Skeletal muscle cell (primary cell): ENCODE results near the gene CCDC159.
"Not testable (repeated sequence)": the region's sequence is repeated elsewhere in the genome, so short reads cannot be mapped to it uniquely, and the experiment has no call there.

Experiments
- DNase-seq: peaks from one replicate; pipeline ENCODE4 v3.0.0-alpha.2; 2010; ENCODE audit warnings: low read depth
- H3K4me3 ChIP-seq: 2 replicates; pipeline ENCODE4 v1.5.1; 2011; ENCODE audit warnings: low read depth, mild to moderate bottlenecking, control low read depth, low read length, moderate library complexity

Gene CCDC159, protein sequence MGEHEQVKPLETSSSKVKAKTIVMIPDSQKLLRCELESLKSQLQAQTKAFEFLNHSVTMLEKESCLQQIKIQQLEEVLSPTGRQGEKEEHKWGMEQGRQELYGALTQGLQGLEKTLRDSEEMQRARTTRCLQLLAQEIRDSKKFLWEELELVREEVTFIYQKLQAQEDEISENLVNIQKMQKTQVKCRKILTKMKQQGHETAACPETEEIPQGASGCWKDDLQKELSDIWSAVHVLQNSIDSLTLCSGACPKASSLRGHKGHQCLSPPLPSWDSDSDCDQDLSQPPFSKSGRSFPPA

DNA sequence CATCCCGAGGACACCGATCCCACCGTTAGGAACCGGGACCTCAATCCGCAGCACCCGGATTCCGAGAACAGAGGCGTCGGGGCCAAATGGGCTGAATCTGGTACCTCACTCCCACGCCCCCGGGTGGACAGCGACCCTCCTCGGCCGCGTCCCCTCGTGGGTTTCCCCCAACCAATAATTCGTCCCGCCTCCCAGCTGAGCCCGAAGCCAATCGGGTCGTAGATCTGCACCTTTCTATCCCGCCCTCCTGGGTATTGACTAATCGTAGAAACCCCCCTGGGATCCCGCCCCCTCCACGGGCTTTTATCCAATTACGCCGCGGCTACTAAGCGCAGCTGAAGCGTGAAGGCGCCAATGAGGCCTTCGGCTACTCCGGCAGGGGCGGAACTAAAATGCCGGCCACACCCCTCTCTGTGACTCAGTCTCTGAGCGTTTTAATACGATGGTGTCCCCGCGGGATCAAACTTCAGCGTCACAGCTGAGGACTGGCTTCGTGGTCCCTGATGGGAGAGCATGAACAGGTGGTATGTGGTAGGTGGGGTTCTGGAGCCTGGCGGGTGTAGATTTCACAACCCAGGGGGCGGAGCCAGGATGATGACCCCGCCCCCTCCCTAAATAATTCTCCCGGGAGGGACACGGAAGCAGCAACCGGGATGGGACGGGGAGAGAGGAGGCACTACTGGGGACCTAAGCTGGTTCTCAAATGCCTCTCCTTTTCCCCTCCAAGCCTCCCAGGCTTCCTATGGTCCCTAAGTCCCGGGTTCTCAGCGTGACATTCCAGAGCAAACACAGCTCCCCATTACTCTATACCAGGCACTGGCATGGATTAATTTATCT is at the start of gene CCDC159, which contains the start of gene TMEM205:
Gene CCDC159, plus strand, starts transcription at position 416 of the 837 bp plus-strand sequence. Its CDS starts 88 bp downstream, at position 504.
Gene TMEM205, minus strand, starts transcription at position 165 of the 837 bp plus-strand sequence. CDS start 649 bp downstream, outside the sequence.
- peak; percentile 96 for DNase-seq
- peak within 1 kb of the TSS; percentile 67 for H3K4me3 ChIP-seq

DNA sequence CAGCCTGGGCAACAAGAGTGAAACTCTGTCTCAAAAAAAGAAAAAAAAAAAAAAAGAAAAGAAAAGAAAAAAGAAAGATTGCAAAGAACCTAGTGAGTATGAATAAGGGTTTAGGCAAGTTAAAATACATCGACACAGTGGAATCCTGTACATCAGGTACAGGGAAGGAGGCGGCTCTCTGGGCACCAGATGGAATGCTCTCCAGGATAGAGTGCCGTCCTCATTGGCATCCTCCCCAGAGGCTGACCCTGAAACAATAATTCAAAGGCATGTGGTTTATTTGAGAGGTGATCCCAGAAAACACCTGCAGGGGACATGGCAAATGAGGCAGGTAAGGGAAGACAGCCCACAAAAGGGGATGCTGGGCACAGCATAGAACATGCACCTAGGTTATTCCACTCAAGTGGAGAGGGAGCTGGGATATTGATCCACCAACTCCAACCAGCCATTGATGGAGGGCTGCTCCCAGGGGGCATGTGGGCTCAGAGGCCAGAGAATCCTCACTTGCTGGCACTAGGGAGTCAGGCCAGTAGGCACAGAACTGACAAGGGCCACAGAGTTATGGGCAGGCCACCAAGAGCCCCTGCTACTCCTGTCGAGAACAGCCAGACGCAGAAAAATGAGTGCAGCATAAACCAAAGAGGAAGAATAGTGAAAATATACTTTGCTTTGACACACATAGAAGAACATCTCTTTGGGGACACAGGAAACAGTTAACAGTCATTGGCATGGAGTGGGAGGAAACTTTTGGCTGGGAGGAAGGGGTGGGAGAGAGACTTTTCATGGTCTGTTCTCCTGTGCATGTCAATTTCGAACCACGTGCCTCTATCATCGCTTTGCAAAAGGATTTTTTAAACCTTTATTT is 46.1 kb upstream of the CCDC159 start:
- DNase-seq = no peak
- H3K4me3 ChIP-seq = no peak overlapping the region

DNA sequence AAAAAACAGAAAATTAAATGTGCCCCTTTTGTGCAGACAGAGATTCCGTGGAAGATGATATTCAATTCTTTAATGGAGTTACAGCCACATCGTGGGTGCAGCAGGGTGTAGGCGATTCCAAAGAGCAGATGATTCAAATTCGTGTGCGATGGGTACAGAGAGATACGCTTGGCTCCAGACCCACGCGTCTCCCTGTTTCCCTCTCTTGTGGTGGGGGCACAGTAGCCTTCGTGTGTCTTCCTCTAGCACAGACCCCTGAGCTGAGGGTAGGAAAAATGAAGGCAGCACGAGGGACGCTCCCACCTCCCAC is 45.6 kb upstream of the CCDC159 start:
- DNase-seq = no peak
- no peak overlapping the region for H3K4me3 ChIP-seq

DNA sequence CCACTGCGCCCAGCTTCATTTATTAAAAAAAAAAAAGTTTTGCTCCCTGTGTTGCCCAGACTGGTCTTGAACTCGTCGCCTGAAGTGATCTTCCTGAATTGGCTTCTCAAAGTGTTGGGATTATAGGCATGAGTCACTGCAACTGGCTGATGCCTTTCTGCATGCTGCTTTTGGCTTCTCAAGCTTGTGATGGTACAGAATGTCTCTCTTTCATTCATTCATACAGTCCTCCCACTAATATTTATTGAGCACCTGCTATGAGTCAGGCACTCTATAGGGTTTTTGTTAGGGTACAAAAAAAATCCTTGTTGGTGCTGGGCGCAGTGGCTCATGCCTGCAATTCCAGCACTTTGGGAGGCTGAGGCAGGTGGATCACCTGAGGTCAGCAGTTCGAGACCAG is 41.4 kb upstream of the CCDC159 start:
- no peak for DNase-seq
- no peak overlapping the region for H3K4me3 ChIP-seq

DNA sequence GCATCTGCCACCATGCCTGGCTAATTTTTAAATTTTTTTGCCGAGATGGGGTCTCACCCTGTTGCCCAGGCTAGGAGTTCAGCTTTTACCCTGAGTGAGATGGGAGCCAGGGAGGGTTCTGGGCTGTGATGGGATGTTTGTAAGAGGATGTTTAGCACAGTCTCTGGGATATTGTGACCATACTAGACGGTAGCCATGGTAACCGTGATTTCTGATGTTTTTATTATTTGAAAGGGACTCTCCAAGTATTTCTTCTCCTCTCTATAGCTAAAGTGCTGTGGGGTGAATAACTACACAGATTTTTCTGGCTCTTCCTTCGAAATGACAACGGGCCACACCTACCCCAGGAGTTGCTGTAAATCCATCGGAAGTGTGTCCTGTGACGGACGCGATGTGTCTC is 40.0 kb upstream of the CCDC159 start:
- H3K4me3 ChIP-seq = no peak overlapping the region
- DNase-seq = no peak

DNA sequence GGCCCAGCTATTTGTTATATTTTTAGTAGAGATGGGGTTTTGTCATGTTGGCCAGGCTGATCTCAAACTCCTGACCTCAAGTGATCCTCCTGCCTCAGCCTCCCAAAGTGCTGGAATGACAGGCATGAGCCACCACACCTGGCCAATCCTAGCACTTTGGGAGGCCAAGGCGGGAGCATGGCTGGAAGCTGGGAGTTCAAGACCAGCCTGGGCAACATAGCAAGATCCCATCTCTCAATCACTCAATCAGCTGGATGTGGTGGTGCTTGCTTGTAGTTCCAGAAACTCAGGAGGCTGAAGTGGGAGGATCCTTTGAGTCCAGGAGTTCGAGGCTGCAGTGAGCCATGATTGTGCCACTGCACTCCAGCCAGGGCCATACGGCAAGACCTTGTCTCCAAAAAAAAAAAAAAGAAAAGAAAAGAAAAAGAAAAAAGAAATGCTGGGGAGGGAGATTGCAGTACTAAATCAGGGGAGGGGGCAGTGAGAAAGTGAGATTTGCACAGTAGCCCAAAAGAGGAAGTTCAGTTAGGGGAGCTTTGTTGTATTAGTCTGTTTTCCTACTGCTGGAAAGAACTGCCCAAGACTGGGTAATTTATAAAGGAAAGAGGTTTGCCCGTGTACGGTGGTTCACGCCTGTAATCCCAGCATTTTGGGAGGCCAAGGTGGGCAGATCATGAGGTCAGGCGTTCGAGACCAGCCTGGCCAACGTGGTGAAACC is 25.9 kb upstream of the CCDC159 start:
- H3K4me3 ChIP-seq, DNase-seq: not testable (repeated sequence)

DNA sequence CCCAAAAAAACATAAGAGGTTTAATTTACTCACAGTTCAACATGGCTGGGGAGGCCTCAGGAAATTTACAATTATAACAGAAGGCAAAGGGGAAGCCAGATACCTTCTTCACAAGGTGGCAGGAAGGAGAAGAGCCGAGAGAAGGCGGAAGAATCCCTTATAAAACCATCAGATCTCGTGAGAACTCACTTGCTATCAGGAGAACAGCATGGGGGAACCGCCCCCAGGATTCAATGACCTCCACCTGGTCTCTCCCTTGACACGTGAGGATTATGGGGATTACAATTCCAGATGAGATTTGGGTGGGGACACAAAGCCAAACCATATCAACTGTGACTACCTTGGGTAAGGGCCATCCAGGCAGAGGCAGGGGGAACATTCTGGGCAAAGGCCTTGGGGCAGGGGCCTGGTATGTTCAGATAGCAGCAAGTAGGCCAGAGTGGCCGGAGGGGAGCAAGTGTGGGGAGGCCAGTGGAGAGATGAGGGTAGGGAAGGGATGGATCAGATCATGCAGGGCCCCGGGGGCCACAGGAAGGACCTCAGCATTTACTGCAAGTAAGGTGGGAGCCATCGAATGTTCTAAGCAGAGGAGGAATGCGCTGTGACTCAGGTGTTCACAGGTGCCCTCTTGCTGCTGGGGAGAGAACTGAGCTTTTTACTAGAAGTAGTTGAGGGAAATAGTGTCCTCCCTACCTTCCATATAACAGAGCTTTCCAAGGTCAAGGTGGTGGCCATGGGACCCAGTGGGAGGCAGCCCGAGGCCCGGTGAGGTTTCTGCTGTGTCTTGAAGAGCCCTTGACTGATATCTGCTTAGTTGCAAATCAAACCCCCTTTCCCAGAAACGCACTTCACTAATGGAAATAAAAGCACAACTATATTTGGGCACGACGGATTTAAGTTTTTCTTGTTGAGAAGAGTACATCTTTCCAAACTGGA is 24.9 kb upstream of the CCDC159 start:
- DNase-seq = no peak
- no peak overlapping the region for H3K4me3 ChIP-seq

DNA sequence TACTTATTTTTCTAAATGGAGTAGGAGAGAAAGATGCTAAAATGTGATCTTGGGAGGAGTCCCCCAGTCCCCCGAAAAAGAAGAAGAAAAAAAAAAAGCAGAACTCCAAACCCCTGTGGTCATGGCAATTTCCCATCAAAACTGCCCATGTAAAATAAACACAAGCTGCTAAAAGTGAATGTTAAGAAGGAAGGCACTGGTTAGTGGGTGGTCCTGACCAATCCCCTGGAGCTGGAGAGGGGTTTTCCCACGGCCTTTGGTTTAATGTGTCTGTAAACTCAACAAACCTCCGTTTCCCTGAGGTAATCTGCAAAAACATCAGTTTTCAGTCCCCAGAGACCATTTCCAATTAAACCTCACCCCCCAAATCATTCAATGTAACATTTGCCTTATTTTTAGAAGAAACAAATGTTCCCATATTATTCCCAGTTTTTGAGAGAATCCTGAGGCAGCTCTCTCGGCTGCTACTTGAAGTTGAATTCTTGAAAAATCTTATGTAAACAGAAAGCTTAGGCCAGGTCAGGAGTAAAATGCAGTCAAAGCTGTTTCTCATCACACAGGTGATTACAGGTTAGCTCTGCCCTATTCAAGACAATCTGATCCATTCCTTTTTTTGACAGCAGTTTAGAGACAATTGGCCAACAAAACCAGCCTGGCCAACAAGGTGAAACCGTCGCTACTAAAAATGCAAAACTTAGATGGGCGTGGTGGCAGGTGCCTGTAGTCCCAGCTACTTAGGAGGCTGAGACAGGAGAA is 23.9 kb upstream of the CCDC159 start:
- no peak for DNase-seq

DNA sequence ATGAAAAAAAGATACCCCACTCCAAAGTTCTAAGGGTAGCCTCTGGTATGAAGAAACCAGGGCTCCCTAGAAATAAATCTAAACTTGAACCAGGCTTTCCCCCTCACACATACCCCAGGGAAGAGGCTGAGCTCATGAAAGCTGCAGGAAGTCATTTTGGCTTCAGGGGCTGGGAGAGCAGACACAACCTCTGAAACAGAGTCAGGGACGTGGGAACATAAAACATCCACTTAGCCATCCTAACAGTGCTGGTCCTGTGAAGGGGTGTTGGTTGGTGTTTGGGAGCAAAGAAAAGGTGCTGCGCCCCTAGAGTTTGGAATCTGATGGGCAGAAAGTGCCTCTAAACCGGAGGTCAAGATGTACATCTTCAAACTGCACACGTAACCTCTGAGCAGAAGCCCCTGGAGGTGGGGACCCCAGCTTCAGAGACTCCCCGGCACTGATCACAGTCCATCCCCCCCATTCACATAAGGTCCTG is 22.7 kb upstream of the CCDC159 start:
- DNase-seq = no peak
- H3K4me3 ChIP-seq = no peak overlapping the region

More for the DNA sequence above, 23.9 kb upstream of the CCDC159 start:
- H3K4me3 ChIP-seq = no peak overlapping the region

DNA sequence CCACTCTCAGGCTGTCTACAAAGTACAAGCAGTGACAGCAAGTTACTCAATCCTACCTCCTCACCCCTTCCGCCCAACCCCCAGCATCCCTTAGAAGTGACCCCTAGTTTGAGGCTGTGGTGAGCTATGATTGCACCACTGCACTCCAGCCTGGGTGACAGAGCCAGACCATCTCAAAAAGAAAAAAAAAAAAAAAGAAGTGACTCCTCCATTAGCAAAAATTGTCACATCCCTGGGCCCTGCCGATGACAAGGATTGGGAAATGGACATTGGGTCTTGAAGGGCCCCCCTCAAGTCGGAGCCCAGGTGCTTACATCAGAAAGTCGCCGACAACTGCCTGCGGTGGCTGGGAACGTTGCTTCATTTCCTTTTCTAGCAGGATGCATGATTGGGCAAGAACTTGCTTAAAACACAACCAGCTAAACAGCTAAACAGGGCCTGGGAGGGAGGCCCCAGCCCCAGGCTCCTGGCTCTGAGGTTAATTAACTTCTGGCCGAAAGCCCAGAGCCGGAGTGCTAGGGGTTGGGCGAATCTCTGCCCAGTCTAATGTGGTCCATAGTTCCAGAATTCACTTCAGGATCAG is 22.1 kb upstream of the CCDC159 start:
- peak; percentile 84 for DNase-seq
- H3K4me3 ChIP-seq = peak overlapping the region; percentile 2

DNA sequence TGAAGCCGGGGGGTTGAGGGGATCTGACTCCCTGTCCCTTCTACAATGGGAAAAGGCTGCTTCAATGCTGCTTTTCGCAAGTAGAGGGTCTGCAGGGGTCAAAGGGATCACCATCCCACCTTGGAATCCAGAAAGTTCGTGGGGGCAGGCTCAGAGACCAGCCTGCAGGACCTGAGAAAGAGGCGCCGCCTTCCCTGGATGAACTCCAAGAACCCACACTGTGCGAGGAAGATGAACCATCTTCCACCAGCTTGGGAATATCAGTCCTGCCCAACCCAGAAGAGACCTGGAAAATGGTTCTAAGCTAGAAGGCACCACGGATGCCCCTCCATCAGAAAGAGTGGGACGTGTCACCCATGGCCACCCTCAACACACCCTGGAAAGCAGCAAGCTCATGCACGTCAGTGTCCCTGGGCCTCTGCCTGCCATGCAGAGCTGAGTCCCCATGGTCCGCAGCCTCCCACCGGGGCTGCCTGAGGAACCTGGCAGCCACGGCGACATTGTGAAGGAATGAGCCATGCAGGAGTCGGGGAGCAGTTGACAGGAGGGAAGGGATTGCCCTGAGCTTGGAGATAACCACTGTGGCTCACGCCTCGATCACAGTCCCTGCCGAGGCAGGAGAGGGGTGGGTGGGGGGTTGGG is 21.4 kb upstream of the CCDC159 start:
- H3K4me3 ChIP-seq = no peak overlapping the region
- no peak for DNase-seq

DNA sequence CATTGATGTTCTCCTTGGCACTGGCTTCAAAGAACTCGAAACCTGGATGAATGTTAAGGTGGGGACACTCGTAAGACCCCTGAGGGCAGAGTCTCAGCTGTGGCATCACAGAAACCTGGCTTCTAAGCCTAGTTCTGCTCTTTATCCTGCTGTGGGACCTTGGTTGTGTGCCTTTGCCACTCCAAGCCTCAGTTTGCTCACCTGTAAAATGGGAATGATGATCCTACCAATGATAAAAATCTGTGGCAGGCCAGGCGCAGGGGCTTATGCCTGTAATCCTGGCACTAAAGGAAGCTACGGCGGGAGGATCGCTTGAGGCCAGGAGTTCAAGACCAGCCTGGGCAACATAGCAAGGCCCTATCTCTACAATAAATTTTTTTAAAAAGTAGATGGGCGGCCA is 20.8 kb upstream of the CCDC159 start:
- H3K4me3 ChIP-seq = no peak overlapping the region
- no peak for DNase-seq

DNA sequence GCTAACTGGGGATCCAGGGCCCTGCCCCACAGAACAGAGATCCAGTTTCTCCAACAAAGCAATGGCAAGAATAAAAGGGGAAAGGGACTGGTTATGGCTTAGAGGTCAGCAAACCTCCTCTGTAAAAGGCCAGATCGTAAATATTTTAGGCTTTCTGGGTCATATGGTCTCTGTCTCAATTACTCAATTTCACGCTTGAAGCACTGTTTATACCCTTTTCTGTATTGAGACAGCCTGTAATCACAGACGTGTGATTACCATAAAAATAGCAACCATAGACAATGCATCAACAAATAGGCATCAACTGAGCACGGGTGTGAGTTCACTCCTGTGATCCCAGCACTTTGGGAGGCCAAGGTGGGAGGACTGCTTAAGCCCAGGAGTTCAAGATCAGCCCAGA is 16.2 kb upstream of the CCDC159 start:
- H3K4me3 ChIP-seq = no peak overlapping the region
- no peak for DNase-seq

DNA sequence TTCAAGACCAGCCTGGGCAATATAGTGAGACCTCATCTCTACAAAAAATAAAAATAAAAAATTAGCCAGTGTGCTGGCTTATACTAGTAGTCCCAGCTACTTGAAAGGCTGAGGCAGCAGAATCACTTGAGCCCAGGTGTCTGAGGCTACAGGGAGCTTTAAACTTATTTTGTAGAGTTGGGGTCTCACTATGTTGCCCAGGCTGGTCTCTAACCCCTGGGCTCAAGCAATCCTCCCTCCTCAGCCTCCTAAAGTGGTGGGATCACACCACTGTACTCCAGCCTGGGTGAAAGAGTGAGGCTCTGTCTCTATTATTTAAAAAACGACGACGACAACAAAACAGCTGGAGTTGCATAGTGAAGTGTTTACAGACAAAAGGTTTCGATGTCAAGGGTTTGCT is 14.8 kb upstream of the CCDC159 start:
- no peak overlapping the region for H3K4me3 ChIP-seq
- no peak for DNase-seq

DNA sequence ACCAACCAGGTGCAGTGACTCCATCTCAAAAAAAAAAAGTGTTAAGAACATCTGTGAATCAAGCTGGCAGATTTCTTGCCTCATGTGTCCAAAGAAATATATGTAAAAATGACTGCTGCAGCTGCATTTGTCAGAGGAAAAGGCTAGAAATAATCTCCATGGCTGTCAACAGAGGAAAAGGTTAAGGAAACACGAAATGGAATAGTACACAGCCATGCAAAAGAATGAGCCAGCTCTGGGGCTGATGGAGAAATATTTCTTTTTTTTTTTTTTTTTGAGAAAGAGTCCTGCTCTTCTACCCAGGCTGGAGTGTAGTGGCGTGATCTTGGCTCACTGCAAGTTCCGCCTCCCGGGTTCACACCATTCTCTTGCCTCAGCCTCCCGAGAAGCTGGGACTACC is 13.5 kb upstream of the CCDC159 start:
- no peak for DNase-seq
- no peak overlapping the region for H3K4me3 ChIP-seq

DNA sequence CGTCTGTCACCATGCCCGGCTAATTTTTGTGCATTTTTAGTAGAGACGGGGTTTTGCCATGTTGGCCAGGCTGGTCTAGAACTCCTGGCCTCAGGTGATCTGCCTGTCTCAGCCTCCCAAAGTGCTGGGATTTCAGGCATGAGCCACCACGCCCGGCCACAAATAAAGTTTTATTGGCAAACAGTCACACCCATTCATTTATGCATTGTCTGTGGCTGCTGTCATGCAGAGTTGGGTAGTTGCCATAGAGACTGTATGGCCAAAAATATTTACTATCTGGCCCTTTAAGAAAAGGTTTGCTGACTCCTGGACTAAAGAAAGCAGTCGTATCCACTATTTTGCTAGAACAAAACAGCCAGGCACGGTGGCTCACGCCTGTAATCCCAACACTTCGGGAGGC is 12.5 kb upstream of the CCDC159 start:
- not testable (repeated sequence) for DNase-seq, H3K4me3 ChIP-seq
